ENCODE data around the gene SPSB1. TPM values are rescaled to one million over a fixed set of nuclear protein-coding genes. Genes with fewer than 3 reads are reported as not detected.
"Not testable (repeated sequence)": the region's sequence is repeated elsewhere in the genome, so short reads cannot be mapped to it uniquely, and the experiment has no call there.

The SPSB1 gene
- total RNA-seq, 4 donors from 2014 or later = 30.5 to 65.0 (median 36.2) TPM

DNA sequence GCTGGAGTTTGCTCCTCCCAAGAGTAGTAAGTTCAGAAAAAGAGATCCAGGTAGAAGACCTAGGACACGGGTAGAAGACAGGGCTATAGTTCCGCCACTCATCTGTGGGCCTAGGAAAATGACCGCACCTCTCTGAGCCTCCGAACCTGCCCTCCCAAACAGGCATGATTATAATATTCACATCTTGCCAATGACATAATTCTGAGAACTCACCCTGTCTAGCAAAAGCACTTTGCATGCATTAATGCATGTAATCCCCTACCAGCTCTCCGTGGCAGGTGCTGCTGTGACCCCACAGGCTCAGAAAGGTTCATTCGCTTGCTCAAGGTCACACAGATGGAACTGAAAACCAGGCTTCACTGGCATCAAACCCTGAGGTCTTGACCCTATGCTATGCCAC lies 88.0 kb downstream of the SPSB1 start:
- no peaks in the 10 kb centered on the region for H3K36me3 ChIP-seq
- H3K9me3 ChIP-seq = no peaks in the 10 kb centered on the region
- WGBS, 2 donors = 81 to 93% methylated on average over 6 of the region's 6 CpGs
- DNase-seq = no peak
- H3K4me1 ChIP-seq = peaks cover 15 to 40% of the 10 kb centered on the region in 2 donors
- intact Hi-C loops (cut with DNase I) = no loop called here
- H3K27me3 ChIP-seq = no peaks in the 10 kb centered on the region
- TF ChIP-seq, protein P1, sequence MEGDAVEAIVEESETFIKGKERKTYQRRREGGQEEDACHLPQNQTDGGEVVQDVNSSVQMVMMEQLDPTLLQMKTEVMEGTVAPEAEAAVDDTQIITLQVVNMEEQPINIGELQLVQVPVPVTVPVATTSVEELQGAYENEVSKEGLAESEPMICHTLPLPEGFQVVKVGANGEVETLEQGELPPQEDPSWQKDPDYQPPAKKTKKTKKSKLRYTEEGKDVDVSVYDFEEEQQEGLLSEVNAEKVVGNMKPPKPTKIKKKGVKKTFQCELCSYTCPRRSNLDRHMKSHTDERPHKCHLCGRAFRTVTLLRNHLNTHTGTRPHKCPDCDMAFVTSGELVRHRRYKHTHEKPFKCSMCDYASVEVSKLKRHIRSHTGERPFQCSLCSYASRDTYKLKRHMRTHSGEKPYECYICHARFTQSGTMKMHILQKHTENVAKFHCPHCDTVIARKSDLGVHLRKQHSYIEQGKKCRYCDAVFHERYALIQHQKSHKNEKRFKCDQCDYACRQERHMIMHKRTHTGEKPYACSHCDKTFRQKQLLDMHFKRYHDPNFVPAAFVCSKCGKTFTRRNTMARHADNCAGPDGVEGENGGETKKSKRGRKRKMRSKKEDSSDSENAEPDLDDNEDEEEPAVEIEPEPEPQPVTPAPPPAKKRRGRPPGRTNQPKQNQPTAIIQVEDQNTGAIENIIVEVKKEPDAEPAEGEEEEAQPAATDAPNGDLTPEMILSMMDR (IDR thresholded peaks at IDR 0.05) = no peak
- no peak for TF ChIP-seq POLR2A (IDR thresholded peaks at IDR 0.05)
- no peak overlapping the region for H3K4me3 ChIP-seq (replicated peaks in 1 of 3)
- H3K27ac ChIP-seq = no peak overlapping the region

DNA sequence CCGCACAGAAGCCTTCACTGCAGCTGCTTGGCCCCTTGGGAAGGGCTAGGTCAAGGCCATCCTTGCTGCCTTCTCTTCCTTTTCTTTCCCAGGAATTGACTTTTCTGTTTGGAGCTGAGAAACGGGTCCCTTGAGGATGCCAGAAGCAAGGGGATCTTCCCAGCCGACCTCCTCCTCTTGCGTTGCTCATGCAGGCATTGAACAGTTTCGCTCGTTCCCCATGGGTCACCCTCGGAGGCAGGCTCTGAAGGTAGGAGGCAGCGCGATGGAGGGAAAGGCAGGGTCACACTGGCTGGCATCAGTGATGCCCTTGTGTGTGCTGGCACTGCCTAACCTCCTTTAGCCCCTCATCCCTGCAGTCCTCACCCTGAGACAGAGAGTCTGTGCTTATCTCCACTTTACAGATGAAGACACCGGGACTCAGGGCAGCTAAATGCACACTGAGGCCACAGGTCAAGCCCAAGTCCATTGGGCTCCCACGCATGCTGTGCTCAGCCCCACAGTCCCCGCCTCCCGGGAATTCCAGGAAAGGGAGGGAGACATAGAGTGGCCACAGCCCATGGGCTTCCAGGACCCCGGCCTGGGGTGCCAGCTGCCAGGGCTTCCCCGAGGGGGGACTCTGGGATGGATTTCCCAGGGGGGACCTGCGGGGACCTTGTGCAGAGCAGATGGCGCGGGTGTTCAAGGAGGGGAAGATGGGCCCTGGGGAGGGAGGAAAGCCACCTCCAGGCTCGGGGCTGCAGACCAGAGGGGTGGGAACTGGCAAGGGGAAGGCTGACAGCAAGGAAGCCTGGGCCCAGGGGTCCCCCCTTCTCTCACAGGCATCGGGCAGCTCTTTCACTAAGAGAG lies 90.2 kb downstream of the SPSB1 start:
- no peak overlapping the region for H3K27ac ChIP-seq
- H3K4me1 ChIP-seq = peaks cover 15 to 24% of the 10 kb centered on the region in 2 donors

DNA sequence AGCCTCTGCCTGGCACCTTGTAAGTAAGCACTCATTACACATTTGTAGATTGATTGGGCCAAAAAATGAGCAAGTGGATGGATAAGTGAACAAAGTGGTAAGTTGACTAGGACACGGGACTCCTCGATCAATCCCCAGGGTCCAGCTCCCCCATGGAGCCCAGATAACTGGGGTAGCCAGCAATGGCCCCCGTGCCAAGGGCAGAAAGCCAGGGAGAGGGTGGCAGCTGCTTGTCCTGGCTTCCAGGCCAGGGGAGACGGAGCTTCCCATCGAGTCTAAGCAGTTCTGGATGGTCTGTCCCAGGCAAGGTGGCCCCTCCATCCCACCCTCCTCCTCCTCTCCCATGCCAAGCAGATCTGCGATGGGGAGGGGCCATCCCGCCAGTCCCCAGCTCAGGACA lies 91.4 kb downstream of the SPSB1 start:
- Histone ChIP-seq H3K27me3 (no peaks in the 10 kb centered on the region), H3K27ac (peak overlapping the region in 1 of 3 donors; percentile 68), H3K4me3 (replicated peaks in 1 of 3) (no peak overlapping the region), H3K4me1 (peaks cover 15 to 21% of the 10 kb centered on the region in 2 donors), H3K36me3 (no peaks in the 10 kb centered on the region), H3K9me3 (no peaks in the 10 kb centered on the region)
- TF ChIP-seq, protein P1 (IDR thresholded peaks at IDR 0.05) = no peak
- TF ChIP-seq POLR2A (IDR thresholded peaks at IDR 0.05) = no peak
- intact Hi-C loops (cut with DNase I) = no loop called here
- WGBS, 2 donors = 88 to 97% methylated on average over 6 of the region's 7 CpGs
- no peak for DNase-seq

More for the DNA sequence above, 90.2 kb downstream of the SPSB1 start:
- intact Hi-C loops (cut with DNase I) = no loop called here
- WGBS, 2 donors = 84 to 88% methylated on average over 13 to 15 of the region's 20 CpGs
- Histone ChIP-seq H3K4me3 (replicated peaks in 1 of 3) (no peak overlapping the region), H3K9me3 (no peaks in the 10 kb centered on the region), H3K27me3 (no peaks in the 10 kb centered on the region), H3K36me3 (no peaks in the 10 kb centered on the region)
- no peak for DNase-seq
- TF ChIP-seq POLR2A (IDR thresholded peaks at IDR 0.05) = no peak
- TF ChIP-seq, protein P1 (IDR thresholded peaks at IDR 0.05) = no peak

DNA sequence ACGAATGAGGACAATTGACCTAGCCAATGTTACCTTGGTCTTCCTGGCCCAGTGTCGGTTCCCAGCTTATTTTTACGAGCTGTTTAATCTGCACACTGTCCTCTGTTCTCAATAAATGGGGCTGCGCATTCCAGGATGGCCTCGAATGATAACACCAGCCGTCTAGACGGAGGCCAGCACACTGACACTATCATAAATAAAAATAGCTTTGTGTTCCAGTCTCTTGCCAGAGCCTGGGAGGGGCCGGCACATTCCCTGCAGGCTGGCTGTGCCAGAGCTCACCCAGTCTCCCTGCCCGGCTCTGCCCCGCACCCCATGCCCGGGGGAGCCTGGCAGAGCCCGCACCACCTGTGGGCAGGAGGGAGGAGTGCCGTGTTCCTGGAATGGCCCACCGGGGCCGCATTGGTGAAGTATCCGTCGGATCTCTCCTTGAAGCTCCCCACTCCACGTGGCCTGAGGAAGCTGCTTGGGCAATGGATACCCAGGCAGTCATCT lies 92.1 kb downstream of the SPSB1 start:
- Histone ChIP-seq H3K36me3 (no peaks in the 10 kb centered on the region), H3K27me3 (no peaks in the 10 kb centered on the region), H3K9me3 (no peaks in the 10 kb centered on the region), H3K4me3 (replicated peaks in 1 of 3) (no peak overlapping the region), H3K4me1 (peaks cover 15 to 21% of the 10 kb centered on the region in 2 donors), H3K27ac (peak overlapping the region in 2 of 3 donors; percentile 32 to 68)
- intact Hi-C loops (cut with DNase I) = no loop called here
- peak; percentile 83 to 85 for DNase-seq
- 30 to 48% methylated on average over 18 of the region's 18 CpGs for WGBS, 2 donors
- TF ChIP-seq POLR2A (IDR thresholded peaks at IDR 0.05) = no peak
- TF ChIP-seq, protein P1 (IDR thresholded peaks at IDR 0.05) = peak in 1 of 6 experiments; percentile 11

DNA sequence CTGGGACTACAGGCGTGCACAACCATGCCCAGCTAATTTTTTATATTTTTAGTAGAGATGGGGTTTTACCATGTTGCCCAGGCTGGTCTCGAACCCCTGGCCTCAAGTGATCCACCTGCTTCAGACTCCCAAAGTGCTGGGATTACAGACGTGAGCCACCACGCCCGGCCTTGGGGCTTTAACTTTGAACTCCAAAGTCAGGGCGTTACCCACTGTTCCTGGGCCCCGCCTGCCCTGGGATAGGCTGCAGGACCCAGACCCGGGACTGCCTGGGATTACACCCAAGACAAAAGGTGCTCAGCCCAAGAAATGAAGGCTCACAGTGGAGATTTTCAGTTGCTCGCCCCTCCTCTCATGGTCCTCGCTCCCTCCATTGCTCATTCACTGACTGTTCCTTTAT lies 92.7 kb downstream of the SPSB1 start:
- H3K27me3 ChIP-seq; H3K9me3 ChIP-seq; H3K36me3 ChIP-seq; intact Hi-C loops (cut with DNase I); H3K4me3 ChIP-seq (replicated peaks in 1 of 3); DNase-seq: not testable (repeated sequence)
- Histone ChIP-seq H3K4me1 (peaks cover 15 to 21% of the 10 kb centered on the region in 2 donors), H3K27ac (peak overlapping the region in 2 of 3 donors; percentile 32 to 68)
- WGBS, 2 donors = 90 to 92% methylated on average over 10 of the region's 10 CpGs

Data from thyroid gland (tissue), 4 donors.